ENCODE results near the gene PLXND1. TPM values are rescaled to one million over a fixed set of nuclear protein-coding genes. Genes with fewer than 3 reads are reported as not detected.

The PLXND1 gene
- total RNA-seq, 2 donors from 2014 or later, result 73.1 to 83.2 TPM

DNA sequence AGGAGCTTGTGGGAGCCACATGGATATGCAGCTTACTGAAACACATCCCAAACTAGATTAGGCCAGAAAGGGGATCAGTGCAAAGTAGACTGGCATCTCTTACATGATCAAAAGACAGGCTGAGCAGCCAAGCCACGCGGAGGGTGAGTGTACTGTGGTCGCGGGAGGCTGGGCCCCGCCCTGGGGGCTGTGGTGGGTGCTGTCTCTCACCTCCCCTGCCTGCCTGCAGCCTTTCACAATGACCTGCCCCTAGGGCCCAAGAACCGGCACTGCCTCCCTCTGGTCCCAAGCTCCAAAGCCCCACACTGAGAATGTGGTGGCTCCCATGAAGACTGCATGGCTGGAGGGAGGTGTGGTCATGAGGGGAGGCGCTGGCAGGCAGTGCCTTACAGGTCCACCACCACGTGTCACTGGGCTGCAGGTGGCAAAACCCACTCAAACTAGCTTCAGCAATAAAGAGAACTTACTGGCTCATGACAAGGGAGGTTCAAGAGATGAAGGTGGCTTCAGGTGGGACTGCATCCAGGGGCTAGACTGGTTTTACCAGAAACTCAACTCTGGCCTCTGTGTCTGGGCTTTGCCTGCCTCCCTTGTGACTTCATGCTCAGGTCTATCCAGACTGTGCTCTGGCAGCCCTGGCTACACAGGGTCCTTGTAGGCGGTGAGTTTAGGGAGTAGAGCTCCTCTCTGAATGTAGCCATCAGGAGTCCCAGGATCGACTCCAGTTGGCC lies 27.4 kb upstream of the PLXND1 start:
- Mint-ChIP-seq H3K4me3 (no peak overlapping the region), H3K4me1 (peaks cover 4% of the 10 kb centered on the region), H3K9me3 (peaks cover 16% of the 10 kb centered on the region), H3K27ac (no peak overlapping the region), H3K36me3 (ENCODE audit: low read depth) (no peaks in the 10 kb centered on the region), H3K27me3 (ENCODE audit: insufficient read depth) (no peaks in the 10 kb centered on the region)
- Histone ChIP-seq H3K4me1 (ENCODE audit: control insufficient read depth, insufficient read depth, low read length) (no peaks in the 10 kb centered on the region), H3K27me3 (ENCODE audit: control insufficient read depth, insufficient read depth, low read length, poor library complexity, severe bottlenecking) (no peaks in the 10 kb centered on the region), H3K9ac (ENCODE audit: extremely low read depth, low read length, poor library complexity, severe bottlenecking) (no peak overlapping the region), H3K4me3 (ENCODE audit: low read length) (no peak overlapping the region), H3K9me3 (ENCODE audit: control insufficient read depth, low read length) (peaks cover 18% of the 10 kb centered on the region), H3K27ac (ENCODE audit: low read depth, low read length) (no peak overlapping the region), H3K36me3 (ENCODE audit: control insufficient read depth, insufficient read depth, low read length) (no peaks in the 10 kb centered on the region)
- TF ChIP-seq, protein P1, sequence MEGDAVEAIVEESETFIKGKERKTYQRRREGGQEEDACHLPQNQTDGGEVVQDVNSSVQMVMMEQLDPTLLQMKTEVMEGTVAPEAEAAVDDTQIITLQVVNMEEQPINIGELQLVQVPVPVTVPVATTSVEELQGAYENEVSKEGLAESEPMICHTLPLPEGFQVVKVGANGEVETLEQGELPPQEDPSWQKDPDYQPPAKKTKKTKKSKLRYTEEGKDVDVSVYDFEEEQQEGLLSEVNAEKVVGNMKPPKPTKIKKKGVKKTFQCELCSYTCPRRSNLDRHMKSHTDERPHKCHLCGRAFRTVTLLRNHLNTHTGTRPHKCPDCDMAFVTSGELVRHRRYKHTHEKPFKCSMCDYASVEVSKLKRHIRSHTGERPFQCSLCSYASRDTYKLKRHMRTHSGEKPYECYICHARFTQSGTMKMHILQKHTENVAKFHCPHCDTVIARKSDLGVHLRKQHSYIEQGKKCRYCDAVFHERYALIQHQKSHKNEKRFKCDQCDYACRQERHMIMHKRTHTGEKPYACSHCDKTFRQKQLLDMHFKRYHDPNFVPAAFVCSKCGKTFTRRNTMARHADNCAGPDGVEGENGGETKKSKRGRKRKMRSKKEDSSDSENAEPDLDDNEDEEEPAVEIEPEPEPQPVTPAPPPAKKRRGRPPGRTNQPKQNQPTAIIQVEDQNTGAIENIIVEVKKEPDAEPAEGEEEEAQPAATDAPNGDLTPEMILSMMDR (conservative IDR thresholded peaks at IDR 0.05), result peak; percentile 34
- peak; percentile 66 for DNase-seq
- WGBS, 2 experiments (ENCODE audit: insufficient coverage in 1 of 2, insufficient read length in 1 of 2), result 90 to 93% methylated on average over 4 to 10 of the region's 10 CpGs

DNA sequence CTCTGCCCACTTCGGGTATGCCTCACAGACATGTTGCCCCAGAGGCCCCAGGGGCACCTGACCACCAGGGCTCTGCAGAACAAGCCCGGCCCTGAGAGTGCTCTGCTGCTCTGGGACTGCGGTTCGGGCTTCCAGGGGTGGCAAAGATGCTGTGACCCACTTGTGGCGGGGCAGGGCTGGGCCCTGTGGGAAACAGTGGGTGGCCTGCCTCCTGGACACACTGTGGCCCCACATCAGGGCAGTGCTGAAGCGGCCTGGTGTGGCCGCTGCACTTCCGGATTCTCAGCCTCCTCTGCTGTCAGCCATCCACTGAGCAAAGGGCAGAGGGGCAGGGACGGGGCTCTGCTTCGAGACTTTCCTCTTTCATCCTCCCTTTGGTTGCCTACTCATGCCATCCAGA lies 26.5 kb upstream of the PLXND1 start:
- no peaks in the 10 kb centered on the region for H3K36me3 ChIP-seq (ENCODE audit: control insufficient read depth, insufficient read depth, low read length)
- WGBS, 2 experiments (ENCODE audit: insufficient coverage in 1 of 2, insufficient read length in 1 of 2), result 94 to 95% methylated on average over 8 to 10 of the region's 10 CpGs
- no peak overlapping the region for H3K4me3 Mint-ChIP-seq
- H3K4me3 ChIP-seq (ENCODE audit: low read length), result no peak overlapping the region
- no peak overlapping the region for H3K27ac ChIP-seq (ENCODE audit: low read depth, low read length)
- DNase-seq, result peak; percentile 44
- H3K27me3 Mint-ChIP-seq (ENCODE audit: insufficient read depth), result no peaks in the 10 kb centered on the region
- no peaks in the 10 kb centered on the region for H3K27me3 ChIP-seq (ENCODE audit: control insufficient read depth, insufficient read depth, low read length, poor library complexity, severe bottlenecking)
- TF ChIP-seq, protein P1 (conservative IDR thresholded peaks at IDR 0.05), result no peak
- no peaks in the 10 kb centered on the region for H3K36me3 Mint-ChIP-seq (ENCODE audit: low read depth)
- H3K4me1 ChIP-seq (ENCODE audit: control insufficient read depth, insufficient read depth, low read length), result no peaks in the 10 kb centered on the region
- peaks cover 8% of the 10 kb centered on the region for H3K4me1 Mint-ChIP-seq
- H3K9ac ChIP-seq (ENCODE audit: extremely low read depth, low read length, poor library complexity, severe bottlenecking), result no peak overlapping the region
- H3K27ac Mint-ChIP-seq, result no peak overlapping the region
- H3K9me3 ChIP-seq (ENCODE audit: control insufficient read depth, low read length), result peaks cover 18% of the 10 kb centered on the region
- H3K9me3 Mint-ChIP-seq, result peaks cover 16% of the 10 kb centered on the region

DNA sequence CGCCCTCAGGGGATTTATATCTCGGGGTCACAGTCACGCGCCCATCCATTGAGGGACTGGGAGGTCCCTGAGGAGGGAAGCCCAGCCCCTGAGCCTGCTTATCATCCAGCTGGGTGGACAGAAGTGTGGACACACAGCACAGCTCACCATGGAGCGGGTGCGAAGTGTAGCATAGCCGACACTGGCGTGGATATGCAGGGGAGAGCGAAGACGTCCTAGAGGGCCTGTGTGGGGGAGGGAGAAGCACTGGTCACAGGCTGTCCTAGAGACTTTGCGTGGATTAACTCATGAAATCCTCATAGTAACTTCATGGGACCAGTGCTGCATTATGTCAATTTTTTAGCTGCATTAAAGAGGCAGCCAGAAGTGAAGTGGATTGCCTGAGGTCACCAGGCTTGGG lies 26.1 kb upstream of the PLXND1 start:
- Mint-ChIP-seq H3K27me3 (ENCODE audit: insufficient read depth) (no peaks in the 10 kb centered on the region), H3K36me3 (ENCODE audit: low read depth) (no peaks in the 10 kb centered on the region), H3K4me1 (peaks cover 8% of the 10 kb centered on the region), H3K9me3 (peaks cover 16% of the 10 kb centered on the region), H3K27ac (no peak overlapping the region), H3K4me3 (no peak overlapping the region)
- no peak for DNase-seq
- Histone ChIP-seq H3K4me1 (ENCODE audit: control insufficient read depth, insufficient read depth, low read length) (no peaks in the 10 kb centered on the region), H3K27ac (ENCODE audit: low read depth, low read length) (no peak overlapping the region), H3K4me3 (ENCODE audit: low read length) (no peak overlapping the region), H3K9ac (ENCODE audit: extremely low read depth, low read length, poor library complexity, severe bottlenecking) (no peak overlapping the region), H3K9me3 (ENCODE audit: control insufficient read depth, low read length) (peaks cover 18% of the 10 kb centered on the region), H3K27me3 (ENCODE audit: control insufficient read depth, insufficient read depth, low read length, poor library complexity, severe bottlenecking) (no peaks in the 10 kb centered on the region), H3K36me3 (ENCODE audit: control insufficient read depth, insufficient read depth, low read length) (no peaks in the 10 kb centered on the region)
- 94 to 96% methylated on average over 11 of the region's 11 CpGs for WGBS, 2 experiments (ENCODE audit: insufficient coverage in 1 of 2, insufficient read length in 1 of 2)
- TF ChIP-seq, protein P1 (conservative IDR thresholded peaks at IDR 0.05), result no peak
